BJ (cell line): Measurements from ENCODE around the gene NABP1. TPM values are rescaled to one million over a fixed set of nuclear protein-coding genes. Genes with fewer than 3 reads are reported as not detected.

Experiments used
- CTCF ChIA-PET: fragments of 350-600 bp; formaldehyde crosslinking; extraction: SDS; loops from one replicate; lab custom pipeline; 2021; ENCODE audit warnings: antibody characterized with exemption, inconsistent platforms; lab: Yijun Ruan, JAX
- POLR2A ChIA-PET: fragments of 300-600 bp; sonication (Branson Sonifier 250); formaldehyde crosslinking; extraction: SDS; loops from one replicate; lab custom pipeline; 2021; ENCODE audit warnings: antibody characterized with exemption; lab: Charles Lee
- DNase-seq: peaks from one replicate; pipeline ENCODE4 v3.0.0-alpha.2; 2011; ENCODE audit warnings: low read depth
- H3K27me3 ChIP-seq: 2 replicates; pipeline ENCODE4 v1.6.0; 2011; ENCODE audit warnings: low read length; ENCODE audit not compliant: control insufficient read depth, insufficient read depth
- H3K36me3 ChIP-seq: 2 replicates; pipeline ENCODE4 v1.5.1; 2011; ENCODE audit warnings: low read length; ENCODE audit not compliant: control insufficient read depth, insufficient read depth
- H3K4me3 ChIP-seq: 2 replicates; pipeline ENCODE4 v1.5.1; 2011; ENCODE audit warnings: low read depth, mild to moderate bottlenecking, control low read depth, low read length
- CTCF ChIP-seq: IDR thresholded peaks from 2 replicates; pipeline ENCODE4 v1.5.1; 2011; ENCODE audit warnings: low read depth, mild to moderate bottlenecking, control low read depth, inconsistent platforms, low read length, moderate library complexity; ENCODE audit not compliant: insufficient read depth
- polyA plus RNA-seq: library from polyadenylated mRNA; depleted of rRNA; stranded (reverse); fragments of >200 nt; gene quantifications from 2 replicates; pipeline ENCODE4 v1.2.3, GENCODE V29; 2011

The NABP1 gene
- polyA plus RNA-seq, 1 experiment = 63.8 TPM

GRCh38 chr2:191646163-191646902 is 31.6 kb upstream of the NABP1 start:
- TF ChIP-seq CTCF = no peak
- CTCF ChIA-PET = interaction anchor here (1.8 kb wide), 1 partner anchor 10 kb away, joined by 4 read pairs; no protein-coding TSS in a partner anchor
- Histone ChIP-seq H3K27me3 (no peaks in the 10 kb centered on the region), H3K4me3 (no peak overlapping the region), H3K36me3 (no peaks in the 10 kb centered on the region)
- no peak for DNase-seq
- POLR2A ChIA-PET = interaction anchor here (0.5 kb wide), 1 partner anchor 34 kb away, joined by 3 read pairs; no protein-coding TSS in a partner anchor

- H3K27me3 ChIP-seq = no peaks in the 10 kb centered on the region
- CTCF ChIA-PET = interaction anchor here (1.4 kb wide), 1 partner anchor 11 kb away, joined by 3 read pairs; no protein-coding TSS in a partner anchor
- no peak for TF ChIP-seq CTCF
- POLR2A ChIA-PET = no interaction called here
- H3K4me3 ChIP-seq = no peak overlapping the region
- DNase-seq = no peak
- H3K36me3 ChIP-seq = no peaks in the 10 kb centered on the region
These were observed 28.4 kb upstream of the NABP1 start for GRCh38 chr2:191649519-191649918.

DNA sequence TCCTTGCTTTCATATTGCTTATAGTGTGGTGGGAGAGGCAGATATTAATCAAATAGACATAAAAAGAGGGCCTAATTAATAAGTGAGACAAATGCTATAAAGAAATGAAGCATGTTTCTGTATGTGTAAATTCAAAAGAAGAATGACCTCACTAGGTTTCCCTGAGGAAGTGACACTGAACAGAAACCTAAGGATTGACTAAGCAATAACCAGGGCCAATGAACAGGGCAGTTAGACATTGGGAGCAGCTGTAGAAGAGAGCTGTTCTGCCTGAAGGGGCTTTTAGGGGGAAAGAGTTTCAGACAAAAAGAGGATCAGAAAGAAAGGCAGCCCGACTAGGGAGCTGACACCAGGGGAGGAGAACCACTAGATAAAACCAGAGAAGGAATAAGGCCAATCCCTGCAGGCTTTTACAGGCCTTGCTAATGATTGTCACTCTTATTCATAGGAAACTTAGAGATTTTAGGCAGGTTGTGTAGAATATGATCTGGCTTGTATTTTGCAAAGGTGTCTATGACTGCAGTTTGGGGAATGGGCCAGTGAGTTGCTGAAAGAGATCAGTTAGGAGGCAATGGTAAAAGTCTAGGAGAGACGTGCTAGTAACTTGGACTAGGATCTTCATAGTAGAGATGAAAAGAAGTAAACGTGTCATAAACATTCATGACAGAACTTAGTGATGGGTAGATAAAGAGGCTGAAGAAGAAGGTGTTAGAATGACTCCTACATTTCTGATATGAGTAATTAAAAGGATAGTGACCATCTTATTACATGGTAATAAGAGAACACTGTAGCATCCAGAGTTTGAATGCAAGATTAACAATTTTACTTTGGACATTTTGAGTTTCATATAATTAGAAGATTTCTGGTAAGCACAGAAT is 26.8 kb upstream of the NABP1 start:
- DNase-seq = no peak
- no peaks in the 10 kb centered on the region for H3K27me3 ChIP-seq
- no peak for TF ChIP-seq CTCF
- no peaks in the 10 kb centered on the region for H3K36me3 ChIP-seq
- POLR2A ChIA-PET = interaction anchor here (0.6 kb wide), 1 partner anchor 46 kb away, joined by 5 read pairs; no protein-coding TSS in a partner anchor
- no peak overlapping the region for H3K4me3 ChIP-seq
- CTCF ChIA-PET = interaction anchor here (0.6 kb wide), 2 partner anchors 24 to 85 kb away, joined by 3 read pairs; no protein-coding TSS in a partner anchor

GRCh38 chr2:191653667-191654391 is 24.1 kb upstream of the NABP1 start:
- DNase-seq = no peak
- Histone ChIP-seq H3K36me3 (no peaks in the 10 kb centered on the region), H3K27me3 (no peaks in the 10 kb centered on the region), H3K4me3 (no peak overlapping the region)
- TF ChIP-seq CTCF = no peak
- CTCF ChIA-PET = interaction anchor here (1.1 kb wide), 1 partner anchor 32 kb away, joined by 3 read pairs; no protein-coding TSS in a partner anchor
- POLR2A ChIA-PET = no interaction called here
